K562 (cell line): Measurements from ENCODE around the gene ISYNA1. TPM values are rescaled to one million over a fixed set of nuclear protein-coding genes. Genes with fewer than 3 reads are reported as not detected.

Experiments
- FOXP1 ChIP-seq: sonication (generic); formaldehyde crosslinking; IDR thresholded peaks from 2 replicates; pipeline ENCODE4 v1.8.0; 2022; ENCODE audit warnings: mild to moderate bottlenecking, missing genetic modification reagents
- MEF2A ChIP-seq: IDR thresholded peaks from 2 replicates; pipeline ENCODE4 v1.6.1; 2011; ENCODE audit warnings: low read depth, mild to moderate bottlenecking, low read length, moderate library complexity; ENCODE audit not compliant: control insufficient read depth
- SIN3B ChIP-seq: fragments of 450-650 bp; IDR thresholded peaks from 2 replicates; pipeline ENCODE4 v1.6.1; 2017; ENCODE audit warnings: low read depth, mild to moderate bottlenecking, moderate library complexity
- TAF9B ChIP-seq: fragments of 450-650 bp; IDR thresholded peaks from 2 replicates; pipeline ENCODE4 v1.6.1; 2018; ENCODE audit warnings: mild to moderate bottlenecking; ENCODE audit not compliant: partially characterized antibody
- TAL1 ChIP-seq: fragments of 450-650 bp; IDR thresholded peaks from 2 replicates; pipeline ENCODE4 v1.6.1; 2016; ENCODE audit warnings: mild to moderate bottlenecking
- ZC3H4 ChIP-seq: sonication (generic); formaldehyde crosslinking; IDR thresholded peaks from 2 replicates; pipeline ENCODE4 v1.9.0; 2021; ENCODE audit warnings: missing genetic modification reagents, borderline replicate concordance
- ZNF57 ChIP-seq: fragments of 450-650 bp; formaldehyde crosslinking; IDR thresholded peaks from 2 replicates; pipeline ENCODE4 v1.4.0; 2020; ENCODE audit warnings: mild to moderate bottlenecking, moderate library complexity
- ZNF589 ChIP-seq: fragments of 200-800 bp; sonication (Bioruptor generic); IDR thresholded peaks from 2 replicates; pipeline ENCODE4 v1.6.1; 2016; ENCODE audit warnings: low read depth, missing genetic modification characterization, missing compliant biosample characterization
- ZNF785 ChIP-seq: fragments of 250-450 bp; sonication (Bioruptor Pico); IDR thresholded peaks from 2 replicates; pipeline ENCODE4 v1.4.0; 2020; ENCODE audit warnings: mild to moderate bottlenecking
- polyA plus RNA-seq, 8 experiments: library from polyadenylated mRNA; depleted of rRNA in 4 of 8; stranded (reverse) in 5 of 8; unstranded in 3 of 8; fragments of >200 nt; fragmentation: Nextera tagmentation in 2 of 8; fragmentation: Illumina TruSeq in 1 of 8; extraction: Ambion mirVana in 2 of 8; extraction: Trizol in 1 of 8; gene quantifications; 2 replicates each; pipeline versions ENCODE4 v1.2.1 to v1.2.3, GENCODE V29; 2011 to 2014; ENCODE audit warnings: inconsistent platforms in 1 of 8, missing spikeins in 1 of 8
- total RNA-seq, 7 experiments: library from RNA; depleted of rRNA in 6 of 7; stranded (reverse); fragments of >200 nt in 6 of 7; fragmentation: Illumina TruSeq in 2 of 7; extraction: Trizol in 2 of 7; gene quantifications; 2 replicates each; pipeline versions ENCODE4 v1.2.1 to v1.2.3, GENCODE V29; 2011 to 2021; ENCODE audit warnings: low replicate concordance in 1 of 7
- TF ChIP-seq, protein P1 (sequence below): sonication (generic); formaldehyde crosslinking; IDR thresholded peaks from 2 replicates; pipeline ENCODE4 v1.8.1; 2022; ENCODE audit warnings: missing genetic modification reagents
- TF ChIP-seq, protein P2 (sequence below): fragments of 250-450 bp; sonication (Bioruptor Pico); IDR thresholded peaks from 2 replicates; pipeline ENCODE4 v1.8.0; 2021; ENCODE audit warnings: moderate library complexity, mild to moderate bottlenecking, inconsistent platforms
- TF ChIP-seq, protein P3 (sequence below), 3 experiments: fragments of 200-800 bp in 1 of 3; fragments of 250-450 bp in 1 of 3; fragments of 450-650 bp in 1 of 3; sonication (Bioruptor Pico) in 1 of 3; sonication (Bioruptor generic) in 1 of 3; formaldehyde crosslinking in 1 of 3; IDR thresholded peaks; 2 replicates each; pipeline versions ENCODE4 v1.6.1 to v1.8.0; 2016 to 2022; ENCODE audit warnings: mild to moderate bottlenecking in 2 of 3, missing genetic modification characterization in 2 of 3, missing compliant biosample characterization in 1 of 3, moderate library complexity in 1 of 3
- TF ChIP-seq, protein P4 (sequence below): IDR thresholded peaks from 2 replicates; pipeline ENCODE4 v1.6.1; 2012; ENCODE audit warnings: low read depth, low read length, improper control_type of control experiment, borderline replicate concordance

The ISYNA1 gene
- total and polyA plus RNA-seq, 9 of the 15 experiments (the other 6 are each of a cell fraction or from before 2014, with no cell fraction given), result 21.8 to 460 (median 93.2) TPM

DNA sequence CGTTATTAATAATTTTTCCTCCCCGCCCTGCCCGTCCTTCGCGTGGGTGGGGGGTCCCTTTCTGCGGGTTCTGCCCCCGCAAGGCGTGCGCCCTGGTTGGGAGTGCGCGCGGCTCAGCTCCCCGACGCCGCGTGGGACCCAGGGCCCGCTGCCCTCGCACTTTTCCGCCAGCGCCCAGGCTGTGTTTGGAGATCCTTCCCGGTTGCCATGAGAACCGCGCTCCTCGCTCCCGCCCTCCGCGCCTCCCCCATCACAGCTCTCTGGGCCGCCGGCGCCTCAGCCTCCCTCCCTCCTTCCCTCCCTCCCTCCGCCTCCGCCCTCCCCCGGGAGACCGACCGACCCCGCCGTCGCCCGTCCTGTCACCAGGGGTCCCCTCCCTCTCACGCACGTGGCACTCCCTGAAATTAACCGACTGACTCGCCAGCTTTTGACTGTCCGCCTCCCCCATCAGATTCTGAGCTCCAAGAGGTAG lies 21.1 kb downstream of the ISYNA1 start (continued):
- TF ChIP-seq, protein P1, sequence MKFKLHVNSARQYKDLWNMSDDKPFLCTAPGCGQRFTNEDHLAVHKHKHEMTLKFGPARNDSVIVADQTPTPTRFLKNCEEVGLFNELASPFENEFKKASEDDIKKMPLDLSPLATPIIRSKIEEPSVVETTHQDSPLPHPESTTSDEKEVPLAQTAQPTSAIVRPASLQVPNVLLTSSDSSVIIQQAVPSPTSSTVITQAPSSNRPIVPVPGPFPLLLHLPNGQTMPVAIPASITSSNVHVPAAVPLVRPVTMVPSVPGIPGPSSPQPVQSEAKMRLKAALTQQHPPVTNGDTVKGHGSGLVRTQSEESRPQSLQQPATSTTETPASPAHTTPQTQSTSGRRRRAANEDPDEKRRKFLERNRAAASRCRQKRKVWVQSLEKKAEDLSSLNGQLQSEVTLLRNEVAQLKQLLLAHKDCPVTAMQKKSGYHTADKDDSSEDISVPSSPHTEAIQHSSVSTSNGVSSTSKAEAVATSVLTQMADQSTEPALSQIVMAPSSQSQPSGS, result no peak
- TF ChIP-seq ZC3H4 (CRISPR knock-in tag), result no peak
- TF ChIP-seq, protein P2, sequence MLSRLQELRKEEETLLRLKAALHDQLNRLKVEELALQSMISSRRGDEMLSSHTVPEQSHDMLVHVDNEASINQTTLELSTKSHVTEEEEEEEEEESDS, result no peak
- no peak for TF ChIP-seq TAF9B
- TF ChIP-seq, protein P3, sequence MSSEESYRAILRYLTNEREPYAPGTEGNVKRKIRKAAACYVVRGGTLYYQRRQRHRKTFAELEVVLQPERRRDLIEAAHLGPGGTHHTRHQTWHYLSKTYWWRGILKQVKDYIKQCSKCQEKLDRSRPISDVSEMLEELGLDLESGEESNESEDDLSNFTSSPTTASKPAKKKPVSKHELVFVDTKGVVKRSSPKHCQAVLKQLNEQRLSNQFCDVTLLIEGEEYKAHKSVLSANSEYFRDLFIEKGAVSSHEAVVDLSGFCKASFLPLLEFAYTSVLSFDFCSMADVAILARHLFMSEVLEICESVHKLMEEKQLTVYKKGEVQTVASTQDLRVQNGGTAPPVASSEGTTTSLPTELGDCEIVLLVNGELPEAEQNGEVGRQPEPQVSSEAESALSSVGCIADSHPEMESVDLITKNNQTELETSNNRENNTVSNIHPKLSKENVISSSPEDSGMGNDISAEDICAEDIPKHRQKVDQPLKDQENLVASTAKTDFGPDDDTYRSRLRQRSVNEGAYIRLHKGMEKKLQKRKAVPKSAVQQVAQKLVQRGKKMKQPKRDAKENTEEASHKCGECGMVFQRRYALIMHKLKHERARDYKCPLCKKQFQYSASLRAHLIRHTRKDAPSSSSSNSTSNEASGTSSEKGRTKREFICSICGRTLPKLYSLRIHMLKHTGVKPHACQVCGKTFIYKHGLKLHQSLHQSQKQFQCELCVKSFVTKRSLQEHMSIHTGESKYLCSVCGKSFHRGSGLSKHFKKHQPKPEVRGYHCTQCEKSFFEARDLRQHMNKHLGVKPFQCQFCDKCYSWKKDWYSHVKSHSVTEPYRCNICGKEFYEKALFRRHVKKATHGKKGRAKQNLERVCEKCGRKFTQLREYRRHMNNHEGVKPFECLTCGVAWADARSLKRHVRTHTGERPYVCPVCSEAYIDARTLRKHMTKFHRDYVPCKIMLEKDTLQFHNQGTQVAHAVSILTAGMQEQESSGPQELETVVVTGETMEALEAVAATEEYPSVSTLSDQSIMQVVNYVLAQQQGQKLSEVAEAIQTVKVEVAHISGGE (CRISPR knock-in tag; IDR thresholded peaks at IDR 0.05), result no peak
- TF ChIP-seq TAL1, result no peak
- no peak for TF ChIP-seq ZNF785 (CRISPR knock-in tag)
- no peak for TF ChIP-seq SIN3B
- TF ChIP-seq MEF2A, result no peak
- TF ChIP-seq ZNF589, result 0 out of 2 replicates have a peak, but pooled peaks have one; percentile 44
- no peak for TF ChIP-seq ZNF57 (CRISPR knock-in tag)
- TF ChIP-seq FOXP1 (CRISPR knock-in tag), result no peak
- TF ChIP-seq, protein P4, sequence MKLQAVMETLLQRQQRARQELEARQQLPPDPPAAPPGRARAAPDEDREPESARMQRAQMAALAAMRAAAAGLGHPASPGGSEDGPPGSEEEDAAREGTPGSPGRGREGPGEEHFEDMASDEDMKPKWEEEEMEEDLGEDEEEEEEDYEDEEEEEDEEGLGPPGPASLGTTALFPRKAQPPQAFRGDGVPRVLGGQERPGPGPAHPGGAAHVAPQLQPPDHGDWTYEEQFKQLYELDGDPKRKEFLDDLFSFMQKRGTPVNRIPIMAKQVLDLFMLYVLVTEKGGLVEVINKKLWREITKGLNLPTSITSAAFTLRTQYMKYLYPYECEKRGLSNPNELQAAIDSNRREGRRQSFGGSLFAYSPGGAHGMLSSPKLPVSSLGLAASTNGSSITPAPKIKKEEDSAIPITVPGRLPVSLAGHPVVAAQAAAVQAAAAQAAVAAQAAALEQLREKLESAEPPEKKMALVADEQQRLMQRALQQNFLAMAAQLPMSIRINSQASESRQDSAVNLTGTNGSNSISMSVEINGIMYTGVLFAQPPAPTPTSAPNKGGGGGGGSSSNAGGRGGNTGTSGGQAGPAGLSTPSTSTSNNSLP, result 0 out of 2 replicates have a peak, but pooled peaks have one; percentile 27
